HepG2 (cell line): ENCODE results near the gene C20orf204. TPM values are rescaled to one million over a fixed set of nuclear protein-coding genes. Genes with fewer than 3 reads are reported as not detected.

Experiments
- ATAC-seq: fragments of 200-7000 bp; cut with Tn5 transposase; 3 replicates; pipeline ENCODE4 v1.9.1; 2020; ENCODE audit warnings: mild to moderate bottlenecking, moderate library complexity
- BruUV-seq: library from RNA; stranded (reverse); fragments of 400-500 nt; replicated peaks from 2 replicates; lab custom pipeline; 2021; lab: Mats Ljungman, UMichigan
- CTCF ChIA-PET: fragments of 300-600 bp; formaldehyde crosslinking; extraction: SDS; loops from one replicate; lab custom pipeline; 2021; ENCODE audit warnings: low total read pairs, inconsistent platforms, low intra/inter-chr PET ratio; lab: Yijun Ruan, JAX
- POLR2A ChIA-PET: fragments of 350-600 bp; sonication (Branson Sonifier 250); formaldehyde crosslinking; loops from one replicate; lab custom pipeline; 2020; ENCODE audit warnings: antibody characterized with exemption, inconsistent platforms; lab: Yijun Ruan, JAX
- DNase-seq: peaks from one replicate; pipeline ENCODE4 v3.0.0-alpha.2; 2015; ENCODE audit warnings: low spot score
- FAIRE-seq: peaks from 3 replicates; lab custom pipeline; 2011; peaks lifted over from hg19 to GRCh38; lab: Jason Lieb, UNC
- H2AFZ ChIP-seq: one replicate; pipeline ENCODE4 v1.6.1; 2011; ENCODE audit warnings: low read length, inconsistent platforms
- H3K27ac ChIP-seq: fragments of 300-600 bp; 3 replicates; pipeline ENCODE4 v1.8.0; 2011; ENCODE audit warnings: mixed run types, mild to moderate bottlenecking, mixed read lengths, low read length, inconsistent platforms; ENCODE audit not compliant: insufficient read depth; ENCODE audit errors: extremely low read length
- H3K27me3 ChIP-seq, 2 experiments: fragments of 200-600 bp in 1 of 2; 2 replicates in 1 of 2; 3 replicates in 1 of 2; pipeline versions ENCODE4 v1.6.0 to v1.8.0; 2011; ENCODE audit warnings: low read length in 2 of 2, mild to moderate bottlenecking in 2 of 2, moderate library complexity in 2 of 2, inconsistent platforms in 1 of 2; ENCODE audit not compliant: insufficient read depth in 2 of 2, control insufficient read depth in 1 of 2
- H3K36me3 ChIP-seq, 2 experiments: fragments of 200-600 bp in 1 of 2; replicated peaks in 1 of 2; 2 replicates in 1 of 2; 3 replicates in 1 of 2; pipeline versions ENCODE4 v1.5.1 to v1.8.0; 2011; ENCODE audit warnings: low read length in 2 of 2, inconsistent platforms in 1 of 2; ENCODE audit not compliant: insufficient read depth in 2 of 2, control insufficient read depth in 1 of 2
- H3K4me1 ChIP-seq: 2 replicates; pipeline ENCODE4 v1.5.1; 2012; ENCODE audit warnings: low read length, inconsistent platforms; ENCODE audit not compliant: insufficient read depth
- H3K4me2 ChIP-seq: 2 replicates; pipeline ENCODE4 v1.6.0; 2011; ENCODE audit warnings: low read depth, low read length, inconsistent platforms
- H3K4me3 ChIP-seq, 3 experiments: fragments of 200-600 bp in 1 of 3; sonication (generic), shearing (Covaris generic) in 1 of 3; replicated peaks in 1 of 3; 2 replicates each; pipeline ENCODE4 v1.5.1; 2011 to 2016; ENCODE audit warnings: low read length in 3 of 3, inconsistent platforms in 2 of 3, low read depth in 2 of 3, mild to moderate bottlenecking in 2 of 3, control low read depth in 1 of 3, mixed read lengths in 1 of 3; ENCODE audit not compliant: insufficient read depth in 1 of 3
- H3K79me2 ChIP-seq: one replicate; pipeline ENCODE4 v1.6.1; 2011; ENCODE audit warnings: low read length, inconsistent platforms; ENCODE audit not compliant: insufficient read depth
- H3K9ac ChIP-seq: 2 replicates; pipeline ENCODE4 v1.6.0; 2011; ENCODE audit warnings: mild to moderate bottlenecking, low read depth, low read length, inconsistent platforms; ENCODE audit not compliant: insufficient read depth
- H3K9me3 ChIP-seq: 2 replicates; pipeline ENCODE4 v1.5.1; 2012; ENCODE audit warnings: mild to moderate bottlenecking, low read length
- H4K20me1 ChIP-seq: 2 replicates; pipeline ENCODE4 v1.6.0; 2011; ENCODE audit warnings: inconsistent platforms, mild to moderate bottlenecking, low read length, moderate library complexity; ENCODE audit not compliant: insufficient read depth
- AGO2 ChIP-seq: fragments of 200-400 bp; formaldehyde crosslinking; optimal IDR thresholded peaks from 2 replicates; pipeline ENCODE3; 2017; ENCODE audit warnings: mild to moderate bottlenecking, low read depth, low read length, moderate library complexity
- BORCS8-MEF2B ChIP-seq: sonication (generic); formaldehyde crosslinking; IDR thresholded peaks from 2 replicates; pipeline ENCODE4 v1.8.0; 2022; ENCODE audit warnings: mild to moderate bottlenecking, missing genetic modification reagents
- CREBL2 ChIP-seq: sonication (generic); formaldehyde crosslinking; IDR thresholded peaks from 2 replicates; pipeline ENCODE4 v1.8.1; 2023; ENCODE audit warnings: missing genetic modification reagents, mild to moderate bottlenecking, borderline replicate concordance
- JUNB ChIP-seq: sonication (generic); formaldehyde crosslinking; IDR thresholded peaks from 2 replicates; pipeline ENCODE4 v1.8.0; 2022; ENCODE audit warnings: missing genetic modification reagents, mild to moderate bottlenecking, borderline replicate concordance
- NCOA5 ChIP-seq: sonication (generic); formaldehyde crosslinking; IDR thresholded peaks from 2 replicates; pipeline ENCODE4 v1.4.0; 2020; ENCODE audit warnings: missing genetic modification reagents
- REXO4 ChIP-seq: sonication (generic); formaldehyde crosslinking; IDR thresholded peaks from 2 replicates; pipeline ENCODE4 v1.8.0; 2022; ENCODE audit warnings: missing genetic modification reagents, mild to moderate bottlenecking, borderline replicate concordance
- SIX4 ChIP-seq: sonication (generic); formaldehyde crosslinking; IDR thresholded peaks from 2 replicates; pipeline ENCODE4 v1.4.0; 2020; ENCODE audit warnings: missing genetic modification reagents
- ZBTB38 ChIP-seq: sonication (generic); formaldehyde crosslinking; IDR thresholded peaks from 2 replicates; pipeline ENCODE4 v1.5.1; 2020; ENCODE audit warnings: mild to moderate bottlenecking, missing genetic modification reagents
- ZEB1 ChIP-seq: IDR thresholded peaks from 2 replicates; pipeline ENCODE4 v1.6.1; 2012; ENCODE audit warnings: mild to moderate bottlenecking, low read depth, inconsistent platforms; ENCODE audit not compliant: insufficient replicate concordance
- ZNF30 ChIP-seq: sonication (generic); formaldehyde crosslinking; IDR thresholded peaks from 2 replicates; pipeline ENCODE4 v1.5.0; 2020; ENCODE audit warnings: mild to moderate bottlenecking, missing genetic modification reagents
- ZSCAN12 ChIP-seq: sonication (generic); formaldehyde crosslinking; IDR thresholded peaks from 2 replicates; pipeline ENCODE4 v1.9.0; 2021; ENCODE audit warnings: mild to moderate bottlenecking, missing genetic modification reagents
- ZXDC ChIP-seq: sonication (generic); formaldehyde crosslinking; IDR thresholded peaks from 2 replicates; pipeline ENCODE4 v1.5.0; 2020; ENCODE audit warnings: mild to moderate bottlenecking, missing genetic modification reagents
- WGBS: methylation state at CpG from one replicate; pipeline ENCODE4 v1.1.6; 2017; ENCODE audit warnings: low lambda C conversion rate; 5-methylcytosine and 5-hydroxymethylcytosine counted together
- in situ Hi-C: cut with HindIII; loops from 2 replicates; pipeline ENCODE4 v1.10.0; 2017; ENCODE audit warnings: low pct_unique_long_range_greater_than_20kb; ENCODE audit not compliant: extremely low pct_ligation_motif_present
- intact Hi-C: fragments of 100-400 bp; cut with micrococcal nuclease; formaldehyde crosslinking; loops from one replicate; pipeline ENCODE4 v1.10.0; 2022; ENCODE audit not compliant: unreplicated experiment
- polyA plus RNA-seq, 8 experiments: library from polyadenylated mRNA; depleted of rRNA in 3 of 8; stranded (reverse) in 7 of 8; unstranded in 1 of 8; fragments of >200 nt; fragmentation: Illumina TruSeq in 4 of 8; extraction: Trizol in 4 of 8; gene quantifications; 2 replicates each; pipeline versions ENCODE4 v1.2.1 to v1.2.3, GENCODE V29; 2011 to 2016; ENCODE audit warnings: low read depth in 4 of 8, missing spikeins in 1 of 8, mixed read lengths in 1 of 8; ENCODE audit not compliant: insufficient read depth in 1 of 8
- total RNA-seq, 5 experiments: library from RNA; depleted of rRNA; stranded (reverse); fragments of >200 nt; fragmentation: Illumina TruSeq; extraction: Trizol; gene quantifications; 2 replicates each; pipeline ENCODE4 v1.2.3, GENCODE V29; 2016; ENCODE audit warnings: low read depth in 1 of 5
- TF ChIP-seq, protein P1 (sequence below): sonication (generic); formaldehyde crosslinking; IDR thresholded peaks from 2 replicates; pipeline ENCODE4 v1.4.0; 2020; ENCODE audit warnings: missing genetic modification reagents, mild to moderate bottlenecking, borderline replicate concordance
- TF ChIP-seq, protein P2 (sequence below): sonication (generic); formaldehyde crosslinking; IDR thresholded peaks from 2 replicates; pipeline ENCODE4 v1.5.0; 2020; ENCODE audit warnings: mild to moderate bottlenecking, missing genetic modification reagents, borderline replicate concordance

The C20orf204 gene
- total and polyA plus RNA-seq, 2 of the 13 experiments (the other 11 are each of a cell fraction or from before 2014, with no cell fraction given) = 22.1 to 80.0 TPM

GRCh38 chr20:64051033-64051452 is 15.1 kb downstream of the C20orf204 start:
- H2AFZ ChIP-seq = no peak overlapping the region
- intact Hi-C loops (no loop called here), in situ Hi-C loops (no loop called here)
- no TSS peak for BruUV-seq
- FAIRE-seq (no peak), ATAC-seq (no peak), DNase-seq (no peak)
- peak overlapping the region; percentile 65 to 88 (median 77); a peak in 5 of 6 replicates for H3K4me3 ChIP-seq
- H3K79me2 ChIP-seq = peaks cover 4% of the 10 kb centered on the region
- peak overlapping the region; percentile 68 for H3K27ac ChIP-seq
- H3K9me3 ChIP-seq = no peaks in the 10 kb centered on the region
- H3K27me3 ChIP-seq = no peaks in the 10 kb centered on the region; a peak in 1 of 5 replicates
- CTCF ChIA-PET = no interaction called here
- H3K9ac ChIP-seq = peak overlapping the region; percentile 79
- peak overlapping the region; percentile 98 for H3K4me2 ChIP-seq
- no peaks in the 10 kb centered on the region for H4K20me1 ChIP-seq
- H3K4me1 ChIP-seq = peaks cover 69% of the 10 kb centered on the region
- WGBS = 44% methylated on average over 11 of the region's 11 CpGs
- POLR2A ChIA-PET = interaction anchor here (0.6 to 9.4 kb wide), 14 partner anchors 8 to 393 kb away, joined by 3 to 252 read pairs (median 5); partner anchors contain the start of genes C20orf204, OPRL1, PRPF6 and RGS19
- no peaks in the 10 kb centered on the region for H3K36me3 ChIP-seq
- TF ChIP-seq ZEB1 = peak; percentile 4
- no peak for TF ChIP-seq SIX4 (CRISPR knock-in tag)
- TF ChIP-seq BORCS8-MEF2B (CRISPR knock-in tag) = no peak
- TF ChIP-seq JUNB (CRISPR knock-in tag) = no peak
- no peak for TF ChIP-seq ZBTB38 (CRISPR knock-in tag)
- no peak; the same call in 1 of the 2 replicates for TF ChIP-seq ZNF30 (CRISPR knock-in tag)
- TF ChIP-seq AGO2 = peak; percentile 80
- TF ChIP-seq ZSCAN12 (CRISPR knock-in tag) = no peak
- TF ChIP-seq CREBL2 (CRISPR knock-in tag) = peak; percentile 59; the same call in 1 of the 2 replicates
- peak; percentile 55; the same call in 1 of the 2 replicates for TF ChIP-seq ZXDC
- TF ChIP-seq, protein P1, sequence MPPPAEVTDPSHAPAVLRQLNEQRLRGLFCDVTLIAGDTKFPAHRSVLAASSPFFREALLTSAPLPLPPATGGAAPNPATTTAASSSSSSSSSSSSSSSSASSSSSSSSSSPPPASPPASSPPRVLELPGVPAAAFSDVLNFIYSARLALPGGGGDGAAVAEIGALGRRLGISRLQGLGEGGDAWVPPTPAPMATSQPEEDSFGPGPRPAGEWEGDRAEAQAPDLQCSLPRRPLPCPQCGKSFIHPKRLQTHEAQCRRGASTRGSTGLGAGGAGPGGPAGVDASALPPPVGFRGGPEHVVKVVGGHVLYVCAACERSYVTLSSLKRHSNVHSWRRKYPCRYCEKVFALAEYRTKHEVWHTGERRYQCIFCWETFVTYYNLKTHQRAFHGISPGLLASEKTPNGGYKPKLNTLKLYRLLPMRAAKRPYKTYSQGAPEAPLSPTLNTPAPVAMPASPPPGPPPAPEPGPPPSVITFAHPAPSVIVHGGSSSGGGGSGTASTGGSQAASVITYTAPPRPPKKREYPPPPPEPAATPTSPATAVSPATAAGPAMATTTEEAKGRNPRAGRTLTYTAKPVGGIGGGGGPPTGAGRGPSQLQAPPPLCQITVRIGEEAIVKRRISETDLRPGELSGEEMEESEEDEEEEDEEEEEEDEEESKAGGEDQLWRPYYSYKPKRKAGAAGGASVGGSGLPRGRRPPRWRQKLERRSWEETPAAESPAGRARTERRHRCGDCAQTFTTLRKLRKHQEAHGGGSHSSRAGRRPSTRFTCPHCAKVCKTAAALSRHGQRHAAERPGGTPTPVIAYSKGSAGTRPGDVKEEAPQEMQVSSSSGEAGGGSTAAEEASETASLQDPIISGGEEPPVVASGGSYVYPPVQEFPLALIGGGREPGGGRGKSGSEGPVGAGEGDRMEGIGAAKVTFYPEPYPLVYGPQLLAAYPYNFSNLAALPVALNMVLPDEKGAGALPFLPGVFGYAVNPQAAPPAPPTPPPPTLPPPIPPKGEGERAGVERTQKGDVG = no peak
- TF ChIP-seq REXO4 (CRISPR knock-in tag) = 0 out of 2 replicates have a peak, but pooled peaks have one; percentile 4
- TF ChIP-seq NCOA5 (CRISPR knock-in tag) = no peak
- TF ChIP-seq, protein P2, sequence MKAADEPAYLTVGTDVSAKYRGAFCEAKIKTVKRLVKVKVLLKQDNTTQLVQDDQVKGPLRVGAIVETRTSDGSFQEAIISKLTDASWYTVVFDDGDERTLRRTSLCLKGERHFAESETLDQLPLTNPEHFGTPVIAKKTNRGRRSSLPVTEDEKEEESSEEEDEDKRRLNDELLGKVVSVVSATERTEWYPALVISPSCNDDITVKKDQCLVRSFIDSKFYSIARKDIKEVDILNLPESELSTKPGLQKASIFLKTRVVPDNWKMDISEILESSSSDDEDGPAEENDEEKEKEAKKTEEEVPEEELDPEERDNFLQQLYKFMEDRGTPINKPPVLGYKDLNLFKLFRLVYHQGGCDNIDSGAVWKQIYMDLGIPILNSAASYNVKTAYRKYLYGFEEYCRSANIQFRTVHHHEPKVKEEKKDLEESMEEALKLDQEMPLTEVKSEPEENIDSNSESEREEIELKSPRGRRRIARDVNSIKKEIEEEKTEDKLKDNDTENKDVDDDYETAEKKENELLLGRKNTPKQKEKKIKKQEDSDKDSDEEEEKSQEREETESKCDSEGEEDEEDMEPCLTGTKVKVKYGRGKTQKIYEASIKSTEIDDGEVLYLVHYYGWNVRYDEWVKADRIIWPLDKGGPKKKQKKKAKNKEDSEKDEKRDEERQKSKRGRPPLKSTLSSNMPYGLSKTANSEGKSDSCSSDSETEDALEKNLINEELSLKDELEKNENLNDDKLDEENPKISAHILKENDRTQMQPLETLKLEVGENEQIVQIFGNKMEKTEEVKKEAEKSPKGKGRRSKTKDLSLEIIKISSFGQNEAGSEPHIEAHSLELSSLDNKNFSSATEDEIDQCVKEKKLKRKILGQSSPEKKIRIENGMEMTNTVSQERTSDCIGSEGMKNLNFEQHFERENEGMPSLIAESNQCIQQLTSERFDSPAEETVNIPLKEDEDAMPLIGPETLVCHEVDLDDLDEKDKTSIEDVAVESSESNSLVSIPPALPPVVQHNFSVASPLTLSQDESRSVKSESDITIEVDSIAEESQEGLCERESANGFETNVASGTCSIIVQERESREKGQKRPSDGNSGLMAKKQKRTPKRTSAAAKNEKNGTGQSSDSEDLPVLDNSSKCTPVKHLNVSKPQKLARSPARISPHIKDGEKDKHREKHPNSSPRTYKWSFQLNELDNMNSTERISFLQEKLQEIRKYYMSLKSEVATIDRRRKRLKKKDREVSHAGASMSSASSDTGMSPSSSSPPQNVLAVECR (CRISPR knock-in tag) = no peak; the same call in 1 of the 2 replicates
